ENCODE measurements around the gene SLIT3.

SLIT3 gene

DNA sequence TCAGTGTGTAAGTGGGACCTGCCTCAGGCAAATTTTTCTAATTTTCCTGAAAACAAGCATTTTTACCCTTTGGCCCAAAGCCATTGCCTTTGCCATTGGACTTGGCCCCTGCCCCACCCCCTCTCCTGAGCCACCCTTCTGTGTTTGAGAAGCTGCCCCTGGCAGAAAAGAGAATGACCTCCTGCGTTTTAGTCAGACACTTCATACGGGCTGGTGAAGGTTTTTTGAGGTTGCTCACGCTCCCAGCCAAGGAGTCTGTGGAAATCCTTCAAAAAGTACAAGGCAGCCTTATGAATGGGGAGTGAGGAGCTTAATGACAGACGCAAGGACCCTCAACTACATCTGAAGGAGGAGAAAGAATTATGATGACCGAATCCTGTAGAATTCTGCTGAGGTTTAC lies 308.9 kb downstream of the SLIT3 start:
- no peak for DNase-seq
- TF ChIP-seq, protein P1, sequence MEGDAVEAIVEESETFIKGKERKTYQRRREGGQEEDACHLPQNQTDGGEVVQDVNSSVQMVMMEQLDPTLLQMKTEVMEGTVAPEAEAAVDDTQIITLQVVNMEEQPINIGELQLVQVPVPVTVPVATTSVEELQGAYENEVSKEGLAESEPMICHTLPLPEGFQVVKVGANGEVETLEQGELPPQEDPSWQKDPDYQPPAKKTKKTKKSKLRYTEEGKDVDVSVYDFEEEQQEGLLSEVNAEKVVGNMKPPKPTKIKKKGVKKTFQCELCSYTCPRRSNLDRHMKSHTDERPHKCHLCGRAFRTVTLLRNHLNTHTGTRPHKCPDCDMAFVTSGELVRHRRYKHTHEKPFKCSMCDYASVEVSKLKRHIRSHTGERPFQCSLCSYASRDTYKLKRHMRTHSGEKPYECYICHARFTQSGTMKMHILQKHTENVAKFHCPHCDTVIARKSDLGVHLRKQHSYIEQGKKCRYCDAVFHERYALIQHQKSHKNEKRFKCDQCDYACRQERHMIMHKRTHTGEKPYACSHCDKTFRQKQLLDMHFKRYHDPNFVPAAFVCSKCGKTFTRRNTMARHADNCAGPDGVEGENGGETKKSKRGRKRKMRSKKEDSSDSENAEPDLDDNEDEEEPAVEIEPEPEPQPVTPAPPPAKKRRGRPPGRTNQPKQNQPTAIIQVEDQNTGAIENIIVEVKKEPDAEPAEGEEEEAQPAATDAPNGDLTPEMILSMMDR (IDR thresholded peaks at IDR 0.05; ENCODE audit: low read depth, low read length): no peak
- H3K9me3 ChIP-seq: no peaks in the 10 kb centered on the region
- H3K27me3 ChIP-seq: no peaks in the 10 kb centered on the region
- H3K4me1 ChIP-seq: peaks cover 25% of the 10 kb centered on the region
- no peaks in the 10 kb centered on the region for H3K36me3 ChIP-seq
- no peak overlapping the region for H3K4me3 ChIP-seq (ENCODE audit: low read depth, low read length)

DNA sequence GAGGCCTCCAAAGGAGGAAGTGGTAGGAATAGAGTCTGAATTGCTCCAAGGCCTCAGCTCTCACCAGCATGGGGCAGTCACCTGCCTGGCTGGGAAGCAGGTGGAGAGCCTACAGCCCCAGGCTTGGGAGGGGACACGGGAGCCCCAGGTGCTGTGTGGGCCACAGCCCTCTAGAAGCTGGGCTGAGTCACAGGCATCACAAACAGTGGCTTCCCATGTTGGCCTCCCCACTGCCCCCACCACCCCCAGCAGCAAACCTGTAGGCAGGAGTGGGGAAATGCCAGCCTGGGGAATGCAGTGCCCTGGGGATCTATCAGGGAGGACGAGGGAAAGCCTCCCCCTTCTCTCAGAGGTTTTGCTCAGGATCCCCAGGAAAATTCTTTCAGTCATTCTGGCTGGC lies 309.6 kb downstream of the SLIT3 start:
- H3K9me3 ChIP-seq: no peaks in the 10 kb centered on the region
- DNase-seq: no peak
- H3K4me1 ChIP-seq: peaks cover 25% of the 10 kb centered on the region
- H3K4me3 ChIP-seq (ENCODE audit: low read depth, low read length): no peak overlapping the region
- H3K36me3 ChIP-seq: no peaks in the 10 kb centered on the region
- H3K27me3 ChIP-seq: no peaks in the 10 kb centered on the region
- TF ChIP-seq, protein P1 (IDR thresholded peaks at IDR 0.05; ENCODE audit: low read depth, low read length): no peak

GRCh38 chr5:168990679-168991078 lies 310.3 kb downstream of the SLIT3 start:
- TF ChIP-seq, protein P1 (IDR thresholded peaks at IDR 0.05; ENCODE audit: low read depth, low read length): no peak
- no peak overlapping the region for H3K4me3 ChIP-seq (ENCODE audit: low read depth, low read length)
- no peaks in the 10 kb centered on the region for H3K27me3 ChIP-seq
- DNase-seq: no peak
- no peaks in the 10 kb centered on the region for H3K9me3 ChIP-seq
- no peaks in the 10 kb centered on the region for H3K36me3 ChIP-seq
- peaks cover 25% of the 10 kb centered on the region for H3K4me1 ChIP-seq

- DNase-seq: no peak
- H3K4me3 ChIP-seq (ENCODE audit: low read depth, low read length): no peak overlapping the region
- H3K36me3 ChIP-seq: no peaks in the 10 kb centered on the region
- peaks cover 31% of the 10 kb centered on the region for H3K4me1 ChIP-seq
- TF ChIP-seq, protein P1 (IDR thresholded peaks at IDR 0.05; ENCODE audit: low read depth, low read length): no peak
- H3K9me3 ChIP-seq: no peaks in the 10 kb centered on the region
- no peaks in the 10 kb centered on the region for H3K27me3 ChIP-seq
These were observed 311.0 kb downstream of the SLIT3 start for GRCh38 chr5:168989731-168990505.

DNA sequence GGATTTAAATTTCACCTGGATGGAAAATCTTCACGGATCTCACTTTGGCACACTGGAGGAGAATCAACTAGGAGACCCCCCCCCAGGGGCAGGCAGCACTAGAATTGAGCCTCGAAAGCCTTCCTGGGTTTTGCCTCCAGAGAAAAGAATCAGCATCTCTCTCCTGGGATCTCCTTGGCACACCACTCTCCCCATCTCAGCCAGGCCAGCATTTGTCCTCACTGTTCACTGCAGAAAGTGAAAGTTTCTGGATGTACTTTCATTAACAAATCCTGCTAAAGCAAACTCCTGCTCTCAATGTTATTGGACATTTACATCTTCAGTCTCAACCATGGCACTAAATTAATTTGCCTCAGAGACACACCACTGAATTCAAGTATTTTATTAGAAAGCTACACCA lies 312.2 kb downstream of the SLIT3 start:
- Histone ChIP-seq H3K27me3 (no peaks in the 10 kb centered on the region), H3K4me3 (ENCODE audit: low read depth, low read length) (no peak overlapping the region), H3K9me3 (no peaks in the 10 kb centered on the region), H3K4me1 (peaks cover 39% of the 10 kb centered on the region), H3K36me3 (no peaks in the 10 kb centered on the region)
- TF ChIP-seq, protein P1 (IDR thresholded peaks at IDR 0.05; ENCODE audit: low read depth, low read length): no peak
- DNase-seq: no peak

DNA sequence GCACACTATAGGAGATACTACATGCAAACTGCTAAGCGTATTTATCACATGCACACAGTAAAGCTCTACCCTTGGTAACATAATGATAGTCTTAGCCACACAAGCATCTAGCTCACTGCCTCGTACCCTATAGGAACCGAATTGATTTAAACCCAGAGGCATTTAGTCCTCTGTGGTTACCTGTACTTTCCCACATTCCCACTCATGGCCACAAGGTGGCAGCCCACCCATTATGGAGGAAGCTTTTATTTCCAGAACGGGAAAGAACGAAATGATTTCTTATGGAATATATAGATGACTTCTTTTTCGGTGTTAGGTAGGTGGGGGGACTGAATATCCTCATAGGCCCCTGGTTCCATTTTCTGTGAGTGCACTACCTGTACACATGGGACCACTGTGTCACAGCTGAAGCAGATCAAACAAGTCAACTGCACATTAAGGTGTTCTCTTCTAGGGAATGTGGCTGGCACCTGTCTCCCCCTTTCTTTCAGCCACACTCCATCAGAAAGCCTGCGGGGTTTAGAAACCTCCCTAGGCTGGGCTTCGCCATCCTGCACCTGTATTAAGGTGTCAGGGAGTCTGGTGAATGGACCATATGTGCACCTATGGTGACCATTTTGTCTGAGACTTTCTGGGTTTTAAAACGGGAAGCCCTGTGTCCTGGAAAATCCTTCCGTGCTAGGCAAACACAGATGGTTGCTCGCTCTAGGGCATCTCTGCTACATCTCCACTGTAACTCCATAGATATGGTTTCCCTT lies 313.2 kb downstream of the SLIT3 start:
- Histone ChIP-seq H3K9me3 (no peaks in the 10 kb centered on the region), H3K4me1 (peaks cover 43% of the 10 kb centered on the region), H3K4me3 (ENCODE audit: low read depth, low read length) (no peak overlapping the region), H3K36me3 (no peaks in the 10 kb centered on the region), H3K27me3 (no peaks in the 10 kb centered on the region)
- TF ChIP-seq, protein P1 (IDR thresholded peaks at IDR 0.05; ENCODE audit: low read depth, low read length): peak; percentile 96
- peak; percentile 82 for DNase-seq

Data from BE2C (cell line).